ENCODE results near the gene GNG7.
A peak's percentile ranks its signal among the peaks of the same experiment; 100 is the strongest.
"Not testable (repeated sequence)": the region's sequence is repeated elsewhere in the genome, so short reads cannot be mapped to it uniquely, and the experiment has no call there.

Gene GNG7

GRCh38 chr19:2622371-2622961 is 80.0 kb downstream of the GNG7 start:
- DNase-seq (ENCODE audit: low read depth, low spot score): not testable (repeated sequence)

GRCh38 chr19:2619076-2619475 is 83.4 kb downstream of the GNG7 start:
- DNase-seq (ENCODE audit: low read depth, low spot score): no peak

- no peak for DNase-seq (ENCODE audit: low read depth, low spot score)
Observed at GRCh38 chr19:2618611-2619010, 83.9 kb downstream of the GNG7 start.

GRCh38 chr19:2617393-2618165 is 84.9 kb downstream of the GNG7 start:
- no peak for DNase-seq (ENCODE audit: low read depth, low spot score)

GRCh38 chr19:2616741-2617392 is 85.6 kb downstream of the GNG7 start:
- DNase-seq (ENCODE audit: low read depth, low spot score): no peak

GRCh38 chr19:2615782-2616181 is 86.7 kb downstream of the GNG7 start:
- no peak for DNase-seq (ENCODE audit: low read depth, low spot score)

- peak; percentile 75 for DNase-seq (ENCODE audit: low read depth, low spot score)
Observed at GRCh38 chr19:2613507-2614295, 88.8 kb downstream of the GNG7 start.

- DNase-seq (ENCODE audit: low read depth, low spot score): peak; percentile 68
Observed at GRCh38 chr19:2612619-2613249, 89.8 kb downstream of the GNG7 start.

GRCh38 chr19:2611483-2612464 is 90.7 kb downstream of the GNG7 start:
- DNase-seq (ENCODE audit: low read depth, low spot score): no peak

- DNase-seq (ENCODE audit: low read depth, low spot score): peak; percentile 95
Observed at GRCh38 chr19:2610637-2611482, 91.6 kb downstream of the GNG7 start.

GRCh38 chr19:2609389-2610116 is 92.9 kb downstream of the GNG7 start:
- DNase-seq (ENCODE audit: low read depth, low spot score): no peak

GRCh38 chr19:2609034-2609388 is 93.5 kb downstream of the GNG7 start:
- DNase-seq (ENCODE audit: low read depth, low spot score): not testable (repeated sequence)

- DNase-seq (ENCODE audit: low read depth, low spot score): no peak
Observed at GRCh38 chr19:2608602-2608922, 93.9 kb downstream of the GNG7 start.

- DNase-seq (ENCODE audit: low read depth, low spot score): no peak
Observed at GRCh38 chr19:2607712-2608601, 94.5 kb downstream of the GNG7 start.

- not testable (repeated sequence) for DNase-seq (ENCODE audit: low read depth, low spot score)
Observed at GRCh38 chr19:2606774-2607173, 95.7 kb downstream of the GNG7 start.

- not testable (repeated sequence) for DNase-seq (ENCODE audit: low read depth, low spot score)
Observed at GRCh38 chr19:2605889-2606288, 96.6 kb downstream of the GNG7 start.

- no peak for DNase-seq (ENCODE audit: low read depth, low spot score)
Observed at GRCh38 chr19:2604747-2605329, 97.7 kb downstream of the GNG7 start.

GRCh38 chr19:2603334-2603733 is 99.2 kb downstream of the GNG7 start:
- peak; percentile 93 for DNase-seq (ENCODE audit: low read depth, low spot score)

Measured in ELF-1 (cell line).